Panc1 (cell line): ENCODE results near the gene C1orf116. TPM values are rescaled to one million over a fixed set of nuclear protein-coding genes. Genes with fewer than 3 reads are reported as not detected.

Experiments used
- ATAC-seq: fragments of 200-7000 bp; cut with Tn5 transposase; 2 replicates; pipeline ENCODE4 v1.9.1; 2020; ENCODE audit warnings: mild to moderate bottlenecking, moderate library complexity
- BruUV-seq: library from RNA; stranded (reverse); fragments of 400-500 nt; replicated peaks from 2 replicates; lab custom pipeline; 2021; lab: Mats Ljungman, UMichigan
- CTCF ChIA-PET: fragments of 300-600 bp; sonication (Branson Sonifier 250); formaldehyde crosslinking; loops from one replicate; lab custom pipeline; 2022; ENCODE audit warnings: antibody characterized with exemption; lab: Charles Lee
- POLR2A ChIA-PET: fragments of 300-600 bp; sonication (Branson Sonifier 250); formaldehyde crosslinking; loops from one replicate; lab custom pipeline; 2022; ENCODE audit warnings: antibody characterized with exemption; lab: Charles Lee
- DNase-seq: peaks from one replicate; pipeline ENCODE4 v3.0.0-alpha.2; 2010; ENCODE audit warnings: low read depth, low spot score
- H3K27ac ChIP-seq: 2 replicates; pipeline ENCODE4 v1.5.1; 2011; ENCODE audit warnings: mild to moderate bottlenecking, low read length, inconsistent platforms
- H3K27me3 ChIP-seq: fragments of 200-500 bp; sonication (Bioruptor generic); 2 replicates; pipeline ENCODE4 v1.6.0; 2014; ENCODE audit warnings: low read length, inconsistent platforms; ENCODE audit not compliant: control insufficient read depth, insufficient read depth
- H3K36me3 ChIP-seq: fragments of 200-500 bp; sonication (Bioruptor generic); 2 replicates; pipeline ENCODE4 v1.5.1; 2014; ENCODE audit warnings: inconsistent platforms, mild to moderate bottlenecking, low read length, moderate library complexity; ENCODE audit not compliant: control insufficient read depth, insufficient read depth
- H3K4me1 ChIP-seq: 2 replicates; pipeline ENCODE4 v1.5.1; 2011; ENCODE audit warnings: inconsistent platforms, mild to moderate bottlenecking, low read length, moderate library complexity; ENCODE audit not compliant: control insufficient read depth, insufficient read depth
- H3K4me3 ChIP-seq, 2 experiments: 2 replicates each; pipeline ENCODE4 v1.5.1; 2011 to 2012; ENCODE audit warnings: low read depth in 2 of 2, low read length in 2 of 2, mild to moderate bottlenecking in 2 of 2, inconsistent platforms in 1 of 2, moderate library complexity in 1 of 2
- H3K9me3 ChIP-seq: fragments of 200-500 bp; sonication (Bioruptor generic); 2 replicates; pipeline ENCODE4 v1.5.1; 2014; ENCODE audit warnings: low read depth, mild to moderate bottlenecking, inconsistent platforms, low read length, moderate library complexity; ENCODE audit not compliant: control insufficient read depth, insufficient read depth
- CTCF ChIP-seq: fragments of 450-650 bp; IDR thresholded peaks from 2 replicates; pipeline ENCODE4 v1.5.1; 2017; ENCODE audit warnings: mild to moderate bottlenecking
- POLR2AphosphoS5 ChIP-seq: IDR thresholded peaks from 2 replicates; pipeline ENCODE4 v1.6.1; 2012; ENCODE audit warnings: mild to moderate bottlenecking, low read depth, low read length, moderate library complexity
- REST ChIP-seq, 2 experiments: IDR thresholded peaks; 2 replicates each; pipeline ENCODE4 v1.6.1; 2011 to 2012; ENCODE audit warnings: low read depth in 2 of 2, control low read depth in 1 of 2, low read length in 1 of 2, mild to moderate bottlenecking in 1 of 2, moderate library complexity in 1 of 2; ENCODE audit not compliant: insufficient read depth in 1 of 2
- SIN3A ChIP-seq: IDR thresholded peaks from 2 replicates; pipeline ENCODE4 v1.6.1; 2012; ENCODE audit warnings: low read depth, mild to moderate bottlenecking, low read length, moderate library complexity, borderline replicate concordance; ENCODE audit not compliant: insufficient read depth
- TCF7L2 ChIP-seq: IDR thresholded peaks from 2 replicates; pipeline ENCODE4 v1.6.1; 2011; ENCODE audit warnings: mild to moderate bottlenecking, low read depth, low read length, inconsistent platforms
- in situ Hi-C: cut with HindIII; loops from 2 replicates; pipeline ENCODE4 v1.10.0; 2016; ENCODE audit warnings: low sequenced_read_pairs, low pct_unique_long_range_greater_than_20kb
- intact Hi-C: fragments of 100-400 bp; cut with micrococcal nuclease; formaldehyde crosslinking; loops from one replicate; pipeline ENCODE4 v1.10.0; 2022; ENCODE audit not compliant: unreplicated experiment
- total RNA-seq: library from RNA; stranded (reverse); gene quantifications from one replicate; pipeline ENCODE4 v1.2.1, GENCODE V29; 2021; ENCODE audit not compliant: unreplicated experiment

Gene C1orf116
- total RNA-seq, 1 experiment from 2014 or later = 0.08 TPM

GRCh38 chr1:206986402-206986801, 46.2 kb downstream of the C1orf116 start:
- POLR2A ChIA-PET = no interaction called here
- ATAC-seq (no peak), DNase-seq (no peak)
- H3K4me1 ChIP-seq = no peaks in the 10 kb centered on the region
- no peak for TF ChIP-seq SIN3A
- TF ChIP-seq TCF7L2 = no peak
- TF ChIP-seq CTCF = no peak
- TF ChIP-seq REST (IDR thresholded peaks at IDR 0.05; ENCODE audit: insufficient read depth in 1 of 2, low read depth in 2 of 2, low read length in 1 of 2) = no peak
- TF ChIP-seq POLR2AphosphoS5 = no peak
- H3K4me3 ChIP-seq = no peak overlapping the region
- H3K9me3 ChIP-seq = no peaks in the 10 kb centered on the region
- CTCF ChIA-PET = no interaction called here
- no peak overlapping the region for H3K27ac ChIP-seq
- in situ Hi-C loops = no loop called here
- peaks cover 9% of the 10 kb centered on the region for H3K27me3 ChIP-seq
- no peaks in the 10 kb centered on the region for H3K36me3 ChIP-seq
- intact Hi-C loops = loop anchor here (10.0 kb wide), 2 partner anchors 252 to 352 kb away; partner anchors contain the start of gene DYRK3
- BruUV-seq = no TSS peak

GRCh38 chr1:206985162-206985749, 47.3 kb downstream of the C1orf116 start:
- ATAC-seq = no peak
- no peaks in the 10 kb centered on the region for H3K36me3 ChIP-seq
- H3K4me1 ChIP-seq = no peaks in the 10 kb centered on the region
- in situ Hi-C loops = no loop called here
- no peak overlapping the region for H3K27ac ChIP-seq
- no peak for DNase-seq
- intact Hi-C loops = loop anchor here (10.0 kb wide), 2 partner anchors 250 to 350 kb away; partner anchors contain the start of gene DYRK3
- BruUV-seq = no TSS peak
- no peak overlapping the region for H3K4me3 ChIP-seq
- H3K9me3 ChIP-seq = no peaks in the 10 kb centered on the region
- ChIA-PET CTCF (no interaction called here), POLR2A (no interaction called here)
- TF ChIP-seq POLR2AphosphoS5 (no peak), SIN3A (no peak), CTCF (no peak), TCF7L2 (no peak), REST (IDR thresholded peaks at IDR 0.05; ENCODE audit: insufficient read depth in 1 of 2, low read depth in 2 of 2, low read length in 1 of 2) (no peak)
- H3K27me3 ChIP-seq = peaks cover 9% of the 10 kb centered on the region
